GF-D8 (cell line): ENCODE measurements around the gene MRPS22.
"Not testable (repeated sequence)": the region's sequence is repeated elsewhere in the genome, so short reads cannot be mapped to it uniquely, and the experiment has no call there.

ENCODE experiments used
- DNase-seq: peaks from one replicate; lab custom pipeline; 2025; lab: John Stamatoyannopoulos, UW

Gene MRPS22

GRCh38 chr3:139396707-139397106 lies 52.9 kb downstream of the MRPS22 start:
- DNase-seq = no peak

GRCh38 chr3:139401155-139401554 lies 57.3 kb downstream of the MRPS22 start:
- not testable (repeated sequence) for DNase-seq
